A673 (cell line): Measurements from ENCODE around the gene LYRM4. TPM values are rescaled to one million over a fixed set of nuclear protein-coding genes. Genes with fewer than 3 reads are reported as not detected.
A peak's percentile ranks its signal among the peaks of the same experiment; 100 is the strongest.

Experiments used
- BruUV-seq: library from RNA; stranded (reverse); fragments of 400-500 nt; replicated peaks from 2 replicates; lab custom pipeline; 2021; lab: Mats Ljungman, UMichigan
- CTCF ChIA-PET: fragments of 300-600 bp; sonication (Branson Sonifier 250); formaldehyde crosslinking; loops from one replicate; lab custom pipeline; 2022; ENCODE audit warnings: antibody characterized with exemption; lab: Charles Lee
- POLR2A ChIA-PET: fragments of 300-600 bp; sonication (Branson Sonifier 250); formaldehyde crosslinking; loops from one replicate; lab custom pipeline; 2022; ENCODE audit warnings: antibody characterized with exemption; ENCODE audit not compliant: low non-redundant PET; lab: Charles Lee
- DNase-seq: peaks from one replicate; pipeline ENCODE4 v3.0.0-alpha.2; 2015; ENCODE audit warnings: low spot score
- H3K27ac ChIP-seq: fragments of 200-600 bp; sonication (generic); 2 replicates; pipeline ENCODE4 v1.5.1; 2016; ENCODE audit warnings: mixed run types, low read depth, mild to moderate bottlenecking, mixed read lengths, antibody characterized with exemption, low read length; ENCODE audit not compliant: poor library complexity, severe bottlenecking
- H3K27me3 ChIP-seq: fragments of 200-600 bp; sonication (generic); replicated peaks from 2 replicates; pipeline ENCODE4 v1.6.1; 2017; ENCODE audit warnings: mixed run types, low read depth, mild to moderate bottlenecking, mixed read lengths, antibody characterized with exemption, low read length; ENCODE audit not compliant: insufficient read depth, poor library complexity
- H3K36me3 ChIP-seq: fragments of 200-600 bp; sonication (generic); 2 replicates; pipeline ENCODE4 v1.6.1; 2016; ENCODE audit warnings: mixed run types, mild to moderate bottlenecking, mixed read lengths, antibody characterized with exemption, low read length; ENCODE audit not compliant: insufficient read depth, poor library complexity, severe bottlenecking
- H3K4me1 ChIP-seq: fragments of 200-600 bp; sonication (generic); 2 replicates; pipeline ENCODE4 v1.6.1; 2017; ENCODE audit warnings: mixed run types, mild to moderate bottlenecking, mixed read lengths, antibody characterized with exemption, low read length; ENCODE audit not compliant: insufficient read depth, poor library complexity, severe bottlenecking
- H3K4me3 ChIP-seq: fragments of 200-600 bp; sonication (generic); 2 replicates; pipeline ENCODE4 v1.5.1; 2016; ENCODE audit warnings: low read depth, mixed run types, mild to moderate bottlenecking, mixed read lengths, low read length; ENCODE audit not compliant: poor library complexity, severe bottlenecking
- H3K9me3 ChIP-seq: fragments of 200-600 bp; sonication (generic); 2 replicates; pipeline ENCODE4 v1.6.1; 2016; ENCODE audit warnings: mixed run types, low read depth, mild to moderate bottlenecking, mixed read lengths, antibody characterized with exemption, low read length; ENCODE audit not compliant: poor library complexity, severe bottlenecking
- CTCF ChIP-seq: fragments of 300-800, 200-600 bp; sonication (generic); conservative IDR thresholded peaks from 2 replicates; pipeline ENCODE4 v1.5.1; 2017; ENCODE audit warnings: low read depth, mild to moderate bottlenecking, antibody characterized with exemption, low read length, moderate library complexity, mixed read lengths
- EZH2 ChIP-seq: fragments of 200-600 bp; sonication (generic); IDR thresholded peaks from 2 replicates; pipeline ENCODE4 v1.6.1; 2017; ENCODE audit warnings: borderline replicate concordance, low read depth, mild to moderate bottlenecking, mixed read lengths, antibody characterized with exemption, low read length; ENCODE audit not compliant: poor library complexity, severe bottlenecking
- intact Hi-C: fragments of 100-400 bp; cut with micrococcal nuclease; formaldehyde crosslinking; loops from one replicate; pipeline ENCODE4 v1.10.0; 2022; ENCODE audit not compliant: unreplicated experiment
- total RNA-seq: library from RNA; stranded (reverse); gene quantifications from 2 replicates; pipeline ENCODE4 v1.2.3, GENCODE V29; 2021

The LYRM4 gene
- total RNA-seq, 1 experiment from 2014 or later: 53.6 TPM

DNA sequence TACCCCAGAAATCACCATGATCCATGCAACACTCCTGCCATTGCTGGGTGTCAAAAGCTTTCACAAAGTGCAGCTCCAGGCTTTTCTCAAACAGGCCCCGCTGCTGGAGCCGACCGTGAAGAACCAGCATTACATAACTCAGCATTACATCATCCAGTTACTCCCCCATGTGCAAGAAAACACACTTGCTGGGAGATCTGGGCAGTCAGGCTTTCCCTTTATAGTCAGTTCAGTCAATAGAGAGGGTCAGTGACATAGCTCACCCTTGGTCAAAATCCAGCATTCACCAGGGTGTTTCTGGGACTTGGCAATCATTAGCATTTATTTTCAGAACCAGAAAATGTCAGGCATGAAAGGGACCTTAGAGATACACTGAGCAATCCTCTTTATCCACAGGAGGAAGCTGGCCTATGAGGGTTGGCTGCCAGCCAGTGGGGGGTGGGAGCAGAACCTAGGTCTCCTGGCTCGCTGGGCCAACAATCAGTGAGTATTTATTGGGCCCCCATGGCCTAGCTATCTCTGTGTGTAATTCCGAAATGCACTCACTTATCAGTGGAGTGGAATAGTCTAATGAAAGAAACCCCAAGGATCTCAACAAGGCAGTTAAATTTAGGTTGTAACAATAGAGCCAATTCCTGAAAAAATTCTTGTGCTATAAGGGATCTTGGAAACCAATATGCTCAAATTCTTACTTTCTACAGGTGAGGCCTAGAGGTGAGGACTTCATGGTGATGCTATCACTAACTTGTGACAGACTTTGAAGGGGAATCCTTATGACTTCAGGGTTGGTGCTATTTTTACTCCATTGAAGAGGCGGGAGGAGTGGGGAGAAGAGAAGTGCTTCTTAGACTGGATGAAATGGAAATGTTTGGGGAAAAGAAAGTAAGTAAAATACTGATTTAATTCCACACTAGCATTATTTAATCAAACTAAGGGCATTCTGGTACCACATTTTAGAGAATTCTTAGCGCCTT lies 54.6 kb downstream of the LYRM4 start:
- ChIA-PET POLR2A (no interaction called here), CTCF (no interaction called here)
- Histone ChIP-seq H3K4me1 (peaks cover 40% of the 10 kb centered on the region), H3K4me3 (no peak overlapping the region), H3K36me3 (no peaks in the 10 kb centered on the region), H3K27me3 (no peaks in the 10 kb centered on the region), H3K9me3 (no peaks in the 10 kb centered on the region), H3K27ac (peak overlapping the region; percentile 62)
- TF ChIP-seq CTCF (no peak), EZH2 (no peak)
- BruUV-seq: no TSS peak
- DNase-seq: peak; percentile 71
- intact Hi-C loops: no loop called here

GRCh38 chr6:5205035-5205507 lies 55.7 kb downstream of the LYRM4 start:
- H3K27ac ChIP-seq: peak overlapping the region; percentile 62
- no peaks in the 10 kb centered on the region for H3K27me3 ChIP-seq
- DNase-seq: no peak
- TF ChIP-seq CTCF (no peak), EZH2 (no peak)
- no peaks in the 10 kb centered on the region for H3K36me3 ChIP-seq
- no peak overlapping the region for H3K4me3 ChIP-seq
- no TSS peak for BruUV-seq
- intact Hi-C loops: no loop called here
- no peaks in the 10 kb centered on the region for H3K9me3 ChIP-seq
- H3K4me1 ChIP-seq: peaks cover 38% of the 10 kb centered on the region
- ChIA-PET CTCF (no interaction called here), POLR2A (no interaction called here)

DNA sequence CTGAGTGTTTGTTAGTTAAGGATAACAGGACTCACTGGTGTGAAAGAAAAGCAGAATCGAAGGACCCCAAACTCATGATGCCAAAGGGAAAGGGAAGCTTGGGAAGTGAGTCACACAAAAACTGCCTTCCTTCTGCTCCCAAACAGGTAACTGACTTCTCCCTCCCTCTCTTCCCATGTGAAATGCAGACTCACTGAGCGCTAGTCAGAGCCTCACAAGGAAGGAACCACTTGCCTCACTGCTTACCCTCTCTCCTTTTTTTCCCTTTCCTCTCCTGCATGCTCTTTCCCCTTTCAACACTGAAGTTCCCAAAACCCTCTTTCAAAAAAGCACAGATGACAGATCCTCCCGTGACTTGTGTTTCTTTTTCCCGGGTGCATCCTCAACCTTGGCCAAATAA lies 56.4 kb downstream of the LYRM4 start:
- BruUV-seq: no TSS peak
- Histone ChIP-seq H3K27ac (no peak overlapping the region), H3K4me1 (peaks cover 38% of the 10 kb centered on the region), H3K36me3 (no peaks in the 10 kb centered on the region), H3K4me3 (no peak overlapping the region), H3K9me3 (no peaks in the 10 kb centered on the region), H3K27me3 (no peaks in the 10 kb centered on the region)
- ChIA-PET CTCF (no interaction called here), POLR2A (no interaction called here)
- intact Hi-C loops: no loop called here
- no peak for DNase-seq
- TF ChIP-seq EZH2: no peak
- no peak for TF ChIP-seq CTCF
